ENCODE data around the gene ABT1.

DNA sequence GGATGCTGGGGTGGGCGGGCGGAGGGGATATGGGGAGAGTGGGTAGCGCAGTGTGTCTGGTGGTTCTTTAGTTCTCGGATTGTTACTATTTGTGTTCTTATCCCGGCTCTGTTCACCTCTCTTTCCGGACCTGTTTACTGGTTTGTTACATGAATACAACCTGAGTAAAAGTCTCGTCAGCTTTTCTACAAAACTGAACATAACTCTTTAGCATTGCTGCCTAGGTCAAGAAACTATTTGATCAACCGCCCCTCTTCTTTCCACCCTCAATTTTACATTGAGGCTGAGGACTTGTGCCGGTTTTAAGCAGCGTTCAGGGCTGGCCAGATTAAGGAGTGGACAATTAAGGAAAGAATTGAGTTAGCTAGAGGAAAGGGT, 625 bp downstream of the ABT1 start:
- TF ChIP-seq, protein P1, sequence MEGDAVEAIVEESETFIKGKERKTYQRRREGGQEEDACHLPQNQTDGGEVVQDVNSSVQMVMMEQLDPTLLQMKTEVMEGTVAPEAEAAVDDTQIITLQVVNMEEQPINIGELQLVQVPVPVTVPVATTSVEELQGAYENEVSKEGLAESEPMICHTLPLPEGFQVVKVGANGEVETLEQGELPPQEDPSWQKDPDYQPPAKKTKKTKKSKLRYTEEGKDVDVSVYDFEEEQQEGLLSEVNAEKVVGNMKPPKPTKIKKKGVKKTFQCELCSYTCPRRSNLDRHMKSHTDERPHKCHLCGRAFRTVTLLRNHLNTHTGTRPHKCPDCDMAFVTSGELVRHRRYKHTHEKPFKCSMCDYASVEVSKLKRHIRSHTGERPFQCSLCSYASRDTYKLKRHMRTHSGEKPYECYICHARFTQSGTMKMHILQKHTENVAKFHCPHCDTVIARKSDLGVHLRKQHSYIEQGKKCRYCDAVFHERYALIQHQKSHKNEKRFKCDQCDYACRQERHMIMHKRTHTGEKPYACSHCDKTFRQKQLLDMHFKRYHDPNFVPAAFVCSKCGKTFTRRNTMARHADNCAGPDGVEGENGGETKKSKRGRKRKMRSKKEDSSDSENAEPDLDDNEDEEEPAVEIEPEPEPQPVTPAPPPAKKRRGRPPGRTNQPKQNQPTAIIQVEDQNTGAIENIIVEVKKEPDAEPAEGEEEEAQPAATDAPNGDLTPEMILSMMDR (conservative IDR thresholded peaks at IDR 0.05; ENCODE audit: low read depth in 2 of 2): no peak
- TF ChIP-seq, protein P2, sequence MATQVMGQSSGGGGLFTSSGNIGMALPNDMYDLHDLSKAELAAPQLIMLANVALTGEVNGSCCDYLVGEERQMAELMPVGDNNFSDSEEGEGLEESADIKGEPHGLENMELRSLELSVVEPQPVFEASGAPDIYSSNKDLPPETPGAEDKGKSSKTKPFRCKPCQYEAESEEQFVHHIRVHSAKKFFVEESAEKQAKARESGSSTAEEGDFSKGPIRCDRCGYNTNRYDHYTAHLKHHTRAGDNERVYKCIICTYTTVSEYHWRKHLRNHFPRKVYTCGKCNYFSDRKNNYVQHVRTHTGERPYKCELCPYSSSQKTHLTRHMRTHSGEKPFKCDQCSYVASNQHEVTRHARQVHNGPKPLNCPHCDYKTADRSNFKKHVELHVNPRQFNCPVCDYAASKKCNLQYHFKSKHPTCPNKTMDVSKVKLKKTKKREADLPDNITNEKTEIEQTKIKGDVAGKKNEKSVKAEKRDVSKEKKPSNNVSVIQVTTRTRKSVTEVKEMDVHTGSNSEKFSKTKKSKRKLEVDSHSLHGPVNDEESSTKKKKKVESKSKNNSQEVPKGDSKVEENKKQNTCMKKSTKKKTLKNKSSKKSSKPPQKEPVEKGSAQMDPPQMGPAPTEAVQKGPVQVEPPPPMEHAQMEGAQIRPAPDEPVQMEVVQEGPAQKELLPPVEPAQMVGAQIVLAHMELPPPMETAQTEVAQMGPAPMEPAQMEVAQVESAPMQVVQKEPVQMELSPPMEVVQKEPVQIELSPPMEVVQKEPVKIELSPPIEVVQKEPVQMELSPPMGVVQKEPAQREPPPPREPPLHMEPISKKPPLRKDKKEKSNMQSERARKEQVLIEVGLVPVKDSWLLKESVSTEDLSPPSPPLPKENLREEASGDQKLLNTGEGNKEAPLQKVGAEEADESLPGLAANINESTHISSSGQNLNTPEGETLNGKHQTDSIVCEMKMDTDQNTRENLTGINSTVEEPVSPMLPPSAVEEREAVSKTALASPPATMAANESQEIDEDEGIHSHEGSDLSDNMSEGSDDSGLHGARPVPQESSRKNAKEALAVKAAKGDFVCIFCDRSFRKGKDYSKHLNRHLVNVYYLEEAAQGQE (IDR thresholded peaks at IDR 0.05; ENCODE audit: unreplicated experiment): no peak
- TF ChIP-seq CREB1 (CRISPR knock-in tag; IDR thresholded peaks at IDR 0.05; ENCODE audit: low read depth) (no peak), EZH2 (IDR thresholded peaks at IDR 0.05; ENCODE audit: low read depth, unreplicated experiment) (no peak), EZH2phosphoT487 (IDR thresholded peaks at IDR 0.05; ENCODE audit: unreplicated experiment) (no peak), POLR2AphosphoS5 (IDR thresholded peaks at IDR 0.05; ENCODE audit: low read depth) (no peak), NANOG (IDR thresholded peaks at IDR 0.05; ENCODE audit: borderline replicate concordance) (no peak), ZNF114 (CRISPR knock-in tag; IDR thresholded peaks at IDR 0.05) (no peak), STAT1 (IDR thresholded peaks at IDR 0.05; ENCODE audit: unreplicated experiment) (no peak), JUNB (IDR thresholded peaks at IDR 0.05; ENCODE audit: unreplicated experiment) (no peak)
- TF ChIP-seq, protein P3, sequence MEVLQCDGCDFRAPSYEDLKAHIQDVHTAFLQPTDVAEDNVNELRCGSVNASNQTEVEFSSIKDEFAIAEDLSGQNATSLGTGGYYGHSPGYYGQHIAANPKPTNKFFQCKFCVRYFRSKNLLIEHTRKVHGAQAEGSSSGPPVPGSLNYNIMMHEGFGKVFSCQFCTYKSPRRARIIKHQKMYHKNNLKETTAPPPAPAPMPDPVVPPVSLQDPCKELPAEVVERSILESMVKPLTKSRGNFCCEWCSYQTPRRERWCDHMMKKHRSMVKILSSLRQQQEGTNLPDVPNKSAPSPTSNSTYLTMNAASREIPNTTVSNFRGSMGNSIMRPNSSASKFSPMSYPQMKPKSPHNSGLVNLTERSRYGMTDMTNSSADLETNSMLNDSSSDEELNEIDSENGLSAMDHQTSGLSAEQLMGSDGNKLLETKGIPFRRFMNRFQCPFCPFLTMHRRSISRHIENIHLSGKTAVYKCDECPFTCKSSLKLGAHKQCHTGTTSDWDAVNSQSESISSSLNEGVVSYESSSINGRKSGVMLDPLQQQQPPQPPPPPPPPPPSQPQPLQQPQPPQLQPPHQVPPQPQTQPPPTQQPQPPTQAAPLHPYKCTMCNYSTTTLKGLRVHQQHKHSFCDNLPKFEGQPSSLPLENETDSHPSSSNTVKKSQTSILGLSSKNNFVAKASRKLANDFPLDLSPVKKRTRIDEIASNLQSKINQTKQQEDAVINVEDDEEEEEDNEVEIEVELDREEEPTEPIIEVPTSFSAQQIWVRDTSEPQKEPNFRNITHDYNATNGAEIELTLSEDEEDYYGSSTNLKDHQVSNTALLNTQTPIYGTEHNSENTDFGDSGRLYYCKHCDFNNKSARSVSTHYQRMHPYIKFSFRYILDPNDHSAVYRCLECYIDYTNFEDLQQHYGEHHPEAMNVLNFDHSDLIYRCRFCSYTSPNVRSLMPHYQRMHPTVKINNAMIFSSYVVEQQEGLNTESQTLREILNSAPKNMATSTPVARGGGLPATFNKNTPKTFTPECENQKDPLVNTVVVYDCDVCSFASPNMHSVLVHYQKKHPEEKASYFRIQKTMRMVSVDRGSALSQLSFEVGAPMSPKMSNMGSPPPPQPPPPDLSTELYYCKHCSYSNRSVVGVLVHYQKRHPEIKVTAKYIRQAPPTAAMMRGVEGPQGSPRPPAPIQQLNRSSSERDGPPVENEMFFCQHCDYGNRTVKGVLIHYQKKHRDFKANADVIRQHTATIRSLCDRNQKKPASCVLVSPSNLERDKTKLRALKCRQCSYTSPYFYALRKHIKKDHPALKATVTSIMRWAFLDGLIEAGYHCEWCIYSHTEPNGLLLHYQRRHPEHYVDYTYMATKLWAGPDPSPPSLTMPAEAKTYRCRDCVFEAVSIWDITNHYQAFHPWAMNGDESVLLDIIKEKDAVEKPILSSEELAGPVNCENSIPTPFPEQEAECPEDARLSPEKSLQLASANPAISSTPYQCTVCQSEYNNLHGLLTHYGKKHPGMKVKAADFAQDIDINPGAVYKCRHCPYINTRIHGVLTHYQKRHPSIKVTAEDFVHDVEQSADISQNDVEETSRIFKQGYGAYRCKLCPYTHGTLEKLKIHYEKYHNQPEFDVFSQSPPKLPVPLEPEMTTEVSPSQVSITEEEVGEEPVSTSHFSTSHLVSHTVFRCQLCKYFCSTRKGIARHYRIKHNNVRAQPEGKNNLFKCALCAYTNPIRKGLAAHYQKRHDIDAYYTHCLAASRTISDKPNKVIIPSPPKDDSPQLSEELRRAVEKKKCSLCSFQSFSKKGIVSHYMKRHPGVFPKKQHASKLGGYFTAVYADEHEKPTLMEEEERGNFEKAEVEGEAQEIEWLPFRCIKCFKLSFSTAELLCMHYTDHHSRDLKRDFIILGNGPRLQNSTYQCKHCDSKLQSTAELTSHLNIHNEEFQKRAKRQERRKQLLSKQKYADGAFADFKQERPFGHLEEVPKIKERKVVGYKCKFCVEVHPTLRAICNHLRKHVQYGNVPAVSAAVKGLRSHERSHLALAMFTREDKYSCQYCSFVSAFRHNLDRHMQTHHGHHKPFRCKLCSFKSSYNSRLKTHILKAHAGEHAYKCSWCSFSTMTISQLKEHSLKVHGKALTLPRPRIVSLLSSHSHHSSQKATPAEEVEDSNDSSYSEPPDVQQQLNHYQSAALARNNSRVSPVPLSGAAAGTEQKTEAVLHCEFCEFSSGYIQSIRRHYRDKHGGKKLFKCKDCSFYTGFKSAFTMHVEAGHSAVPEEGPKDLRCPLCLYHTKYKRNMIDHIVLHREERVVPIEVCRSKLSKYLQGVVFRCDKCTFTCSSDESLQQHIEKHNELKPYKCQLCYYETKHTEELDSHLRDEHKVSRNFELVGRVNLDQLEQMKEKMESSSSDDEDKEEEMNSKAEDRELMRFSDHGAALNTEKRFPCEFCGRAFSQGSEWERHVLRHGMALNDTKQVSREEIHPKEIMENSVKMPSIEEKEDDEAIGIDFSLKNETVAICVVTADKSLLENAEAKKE (CRISPR knock-in tag; IDR thresholded peaks at IDR 0.05): no peak
